WERI-Rb-1 (cell line): ENCODE data around the gene NINJ2.
A peak's percentile ranks its signal among the peaks of the same experiment; 100 is the strongest.
"Not testable (repeated sequence)": the region's sequence is repeated elsewhere in the genome, so short reads cannot be mapped to it uniquely, and the experiment has no call there.

ENCODE experiments used
- DNase-seq: peaks from one replicate; pipeline ENCODE4 v3.0.0-alpha.2; 2020
- H3K27ac ChIP-seq: fragments of 250-450 bp; sonication (Bioruptor Pico); 2 replicates; pipeline ENCODE4 v1.5.1; 2020; ENCODE audit warnings: mild to moderate bottlenecking, moderate library complexity
- H3K27me3 ChIP-seq: fragments of 250-450 bp; sonication (Bioruptor Pico); 2 replicates; pipeline ENCODE4 v1.5.1; 2021; ENCODE audit warnings: mild to moderate bottlenecking, low read depth, moderate library complexity; ENCODE audit not compliant: insufficient read depth, severe bottlenecking
- H3K36me3 ChIP-seq: fragments of 250-450 bp; sonication (Bioruptor Pico); 2 replicates; pipeline ENCODE4 v1.5.1; 2020; ENCODE audit warnings: mild to moderate bottlenecking, moderate library complexity
- H3K4me3 ChIP-seq: 2 replicates; pipeline ENCODE4 v1.5.1; 2011; ENCODE audit warnings: low read depth, mild to moderate bottlenecking, control low read depth, low read length
- H3K9me3 ChIP-seq: fragments of 250-450 bp; sonication (Bioruptor Pico); 2 replicates; pipeline ENCODE4 v1.5.1; 2021; ENCODE audit warnings: mild to moderate bottlenecking, moderate library complexity; ENCODE audit not compliant: severe bottlenecking
- TF ChIP-seq, protein P1 (sequence below): IDR thresholded peaks from 2 replicates; pipeline ENCODE4 v1.5.1; 2011; ENCODE audit warnings: low read depth, mild to moderate bottlenecking, control low read depth, inconsistent platforms, low read length

The NINJ2 gene, protein sequence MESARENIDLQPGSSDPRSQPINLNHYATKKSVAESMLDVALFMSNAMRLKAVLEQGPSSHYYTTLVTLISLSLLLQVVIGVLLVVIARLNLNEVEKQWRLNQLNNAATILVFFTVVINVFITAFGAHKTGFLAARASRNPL

GRCh38 chr12:663293-663871 is at the start of gene NINJ2:
Gene NINJ2 (minus strand): TSS chr12:663445. CDS start chr12:663360, 85 bp downstream.
- Histone ChIP-seq H3K27me3 (no peaks in the 10 kb centered on the region), H3K27ac (no peak within 1 kb of the TSS), H3K9me3 (no peaks in the 10 kb centered on the region), H3K36me3 (no peaks in the 10 kb centered on the region), H3K4me3 (no peak within 1 kb of the TSS)
- TF ChIP-seq, protein P1, sequence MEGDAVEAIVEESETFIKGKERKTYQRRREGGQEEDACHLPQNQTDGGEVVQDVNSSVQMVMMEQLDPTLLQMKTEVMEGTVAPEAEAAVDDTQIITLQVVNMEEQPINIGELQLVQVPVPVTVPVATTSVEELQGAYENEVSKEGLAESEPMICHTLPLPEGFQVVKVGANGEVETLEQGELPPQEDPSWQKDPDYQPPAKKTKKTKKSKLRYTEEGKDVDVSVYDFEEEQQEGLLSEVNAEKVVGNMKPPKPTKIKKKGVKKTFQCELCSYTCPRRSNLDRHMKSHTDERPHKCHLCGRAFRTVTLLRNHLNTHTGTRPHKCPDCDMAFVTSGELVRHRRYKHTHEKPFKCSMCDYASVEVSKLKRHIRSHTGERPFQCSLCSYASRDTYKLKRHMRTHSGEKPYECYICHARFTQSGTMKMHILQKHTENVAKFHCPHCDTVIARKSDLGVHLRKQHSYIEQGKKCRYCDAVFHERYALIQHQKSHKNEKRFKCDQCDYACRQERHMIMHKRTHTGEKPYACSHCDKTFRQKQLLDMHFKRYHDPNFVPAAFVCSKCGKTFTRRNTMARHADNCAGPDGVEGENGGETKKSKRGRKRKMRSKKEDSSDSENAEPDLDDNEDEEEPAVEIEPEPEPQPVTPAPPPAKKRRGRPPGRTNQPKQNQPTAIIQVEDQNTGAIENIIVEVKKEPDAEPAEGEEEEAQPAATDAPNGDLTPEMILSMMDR, result no peak
- no peak for DNase-seq

DNA sequence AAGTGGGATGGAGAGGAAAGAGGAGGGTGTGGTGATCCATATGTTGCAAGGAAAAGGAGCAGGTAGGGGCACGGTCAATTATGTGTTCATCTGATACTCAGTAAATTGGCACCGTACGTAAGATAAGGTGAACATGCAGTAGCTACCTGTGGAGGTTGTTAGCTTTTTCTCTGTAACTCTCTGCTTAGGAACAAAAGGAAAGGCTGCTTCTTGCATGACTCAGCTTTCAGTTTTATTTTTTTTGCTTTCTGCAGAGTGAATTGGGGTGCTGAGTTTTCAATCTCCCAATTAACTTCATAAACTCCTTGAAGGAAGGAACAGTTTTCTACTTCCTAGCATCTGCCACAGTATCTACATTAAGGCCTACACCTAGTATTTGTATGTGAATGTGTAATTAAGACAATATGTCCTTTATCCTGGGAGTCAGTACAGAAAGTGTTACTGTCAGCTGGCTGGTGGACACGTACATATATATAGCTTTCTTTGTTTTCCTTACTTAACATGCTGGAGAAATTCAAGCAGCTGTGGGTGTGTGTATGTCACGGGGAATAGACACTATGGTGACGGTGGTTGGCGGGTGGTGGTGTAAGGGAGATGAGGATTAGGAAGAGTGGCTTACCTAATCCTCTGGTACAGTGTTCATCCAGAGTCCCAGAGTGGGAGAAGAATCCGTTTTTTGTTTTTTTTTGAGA is 49.1 kb upstream of the NINJ2 start:
- Histone ChIP-seq H3K9me3 (no peaks in the 10 kb centered on the region), H3K27ac (no peak overlapping the region), H3K27me3 (no peaks in the 10 kb centered on the region), H3K4me3 (no peak overlapping the region), H3K36me3 (no peaks in the 10 kb centered on the region)
- peak; percentile 22 for DNase-seq
- TF ChIP-seq, protein P1, result no peak

- no peak for DNase-seq
- no peaks in the 10 kb centered on the region for H3K36me3 ChIP-seq
- TF ChIP-seq, protein P1, result no peak
- H3K27me3 ChIP-seq, result no peaks in the 10 kb centered on the region
- no peaks in the 10 kb centered on the region for H3K9me3 ChIP-seq
- no peak overlapping the region for H3K4me3 ChIP-seq
- H3K27ac ChIP-seq, result no peak overlapping the region
Observed at GRCh38 chr12:709455-710020, 46.3 kb upstream of the NINJ2 start.

GRCh38 chr12:708084-708483 is 44.8 kb upstream of the NINJ2 start:
- H3K9me3 ChIP-seq, H3K27me3 ChIP-seq, DNase-seq, H3K27ac ChIP-seq, H3K36me3 ChIP-seq, H3K4me3 ChIP-seq: not testable (repeated sequence)

- H3K36me3 ChIP-seq, result no peaks in the 10 kb centered on the region
- no peaks in the 10 kb centered on the region for H3K9me3 ChIP-seq
- no peak overlapping the region for H3K4me3 ChIP-seq
- H3K27ac ChIP-seq, result no peak overlapping the region
- DNase-seq, result no peak
- H3K27me3 ChIP-seq, result no peaks in the 10 kb centered on the region
- TF ChIP-seq, protein P1, result no peak
Observed at GRCh38 chr12:704516-705242, 41.4 kb upstream of the NINJ2 start.
